BLaER1 (cell line): ENCODE data around the gene MT1G.
"Not testable (repeated sequence)": the region's sequence is repeated elsewhere in the genome, so short reads cannot be mapped to it uniquely, and the experiment has no call there.

Experiments used
- H3K27ac ChIP-seq: shearing (Covaris generic); formaldehyde crosslinking; 2 replicates; pipeline ENCODE4 v1.8.1; 2022
- H3K27me3 ChIP-seq: shearing (Covaris generic); formaldehyde crosslinking; 2 replicates; pipeline ENCODE4 v1.8.1; 2022
- H3K36me3 ChIP-seq: shearing (Covaris generic); formaldehyde crosslinking; 2 replicates; pipeline ENCODE4 v1.8.1; 2022
- H3K4me1 ChIP-seq: shearing (Covaris generic); formaldehyde crosslinking; 2 replicates; pipeline ENCODE4 v1.8.1; 2022
- H3K4me2 ChIP-seq: shearing (Covaris generic); formaldehyde crosslinking; 2 replicates; pipeline ENCODE4 v1.8.1; 2022
- H3K4me3 ChIP-seq: shearing (Covaris generic); formaldehyde crosslinking; 2 replicates; pipeline ENCODE4 v1.8.1; 2022
- H3K9ac ChIP-seq: shearing (Covaris generic); formaldehyde crosslinking; 2 replicates; pipeline ENCODE4 v1.8.1; 2022
- H3K9me3 ChIP-seq: shearing (Covaris generic); formaldehyde crosslinking; 2 replicates; pipeline ENCODE4 v1.8.1; 2022
- H4K20me1 ChIP-seq: shearing (Covaris generic); formaldehyde crosslinking; 2 replicates; pipeline ENCODE4 v1.8.1; 2022
- Cebpa-rat ChIP-seq: shearing (Covaris generic); IDR thresholded peaks from 2 replicates; pipeline ENCODE4 v1.8.1; 2022

Gene MT1G

GRCh38 chr16:56669005-56669839 is 1.4 kb upstream of the MT1G start, which contains the start of gene MT1H:
MT1H (plus strand) TSS chr16:56669814; CDS start chr16:56669885, 71 bp downstream.
- no peak within 1 kb of the TSS for H3K27ac ChIP-seq
- H3K4me3 ChIP-seq: peak within 1 kb of the TSS; percentile 28; the same call in 1 of the 2 replicates
- H3K4me2 ChIP-seq: peak within 1 kb of the TSS; percentile 51
- no peaks in the 10 kb centered on the region for H3K9me3 ChIP-seq
- no peak within 1 kb of the TSS for H3K9ac ChIP-seq
- H4K20me1 ChIP-seq: peaks cover 39% of the 10 kb centered on the region
- no peaks in the 10 kb centered on the region for H3K36me3 ChIP-seq
- no peak for TF ChIP-seq Cebpa-rat
- peaks cover 55% of the 10 kb centered on the region for H3K4me1 ChIP-seq
- peaks cover 92% of the 10 kb centered on the region for H3K27me3 ChIP-seq

- H3K4me2 ChIP-seq, H3K4me3 ChIP-seq, H3K9ac ChIP-seq, H3K9me3 ChIP-seq, H3K27ac ChIP-seq, H3K36me3 ChIP-seq: not testable (repeated sequence)
- Histone ChIP-seq H3K4me1 (peaks cover 40% of the 10 kb centered on the region), H4K20me1 (peaks cover 36% of the 10 kb centered on the region), H3K27me3 (peaks cover 100% of the 10 kb centered on the region)
Measured at GRCh38 chr16:56665286-56666261, 2.3 kb downstream of the MT1G start.

GRCh38 chr16:56664506-56664905 is 3.4 kb downstream of the MT1G start:
- Histone ChIP-seq H3K4me2 (no peak overlapping the region), H3K4me1 (peaks cover 32% of the 10 kb centered on the region), H3K27me3 (peaks cover 100% of the 10 kb centered on the region), H3K27ac (no peak overlapping the region), H3K9me3 (no peaks in the 10 kb centered on the region), H4K20me1 (peaks cover 26% of the 10 kb centered on the region), H3K4me3 (no peak overlapping the region), H3K36me3 (no peaks in the 10 kb centered on the region), H3K9ac (no peak overlapping the region)
- TF ChIP-seq Cebpa-rat: no peak

- peaks cover 100% of the 10 kb centered on the region for H3K27me3 ChIP-seq
- H3K4me1 ChIP-seq: peaks cover 28% of the 10 kb centered on the region
- no peaks in the 10 kb centered on the region for H3K36me3 ChIP-seq
- H4K20me1 ChIP-seq: peaks cover 7% of the 10 kb centered on the region
- H3K4me2 ChIP-seq: peak overlapping the region; percentile 61
- H3K9me3 ChIP-seq: no peaks in the 10 kb centered on the region
- H3K9ac ChIP-seq: no peak overlapping the region
- TF ChIP-seq Cebpa-rat: no peak
- no peak overlapping the region for H3K27ac ChIP-seq
- H3K4me3 ChIP-seq: peak overlapping the region; percentile 51
Measured at GRCh38 chr16:56662357-56663354, 5.2 kb downstream of the MT1G start.

GRCh38 chr16:56658327-56658875 is 9.5 kb downstream of the MT1G start:
- H3K9ac ChIP-seq: peak overlapping the region; percentile 35; the same call in 1 of the 2 replicates

GRCh38 chr16:56657555-56658326 is 10.1 kb downstream of the MT1G start, which contains the start of gene MT1F:
MT1F (plus strand) TSS chr16:56657959; CDS start chr16:56658059, 100 bp downstream.
- H3K27me3 ChIP-seq: peaks cover 65% of the 10 kb centered on the region
- no peak within 1 kb of the TSS for H3K27ac ChIP-seq
- H3K9ac ChIP-seq: peak within 1 kb of the TSS; percentile 35; the same call in 1 of the 2 replicates
- H3K36me3 ChIP-seq: no peaks in the 10 kb centered on the region
- peak within 1 kb of the TSS; percentile 93 for H3K4me2 ChIP-seq
- TF ChIP-seq Cebpa-rat: no peak
- no peaks in the 10 kb centered on the region for H3K9me3 ChIP-seq
- H3K4me3 ChIP-seq: peak within 1 kb of the TSS; percentile 72
- H3K4me1 ChIP-seq: peaks cover 34% of the 10 kb centered on the region
- no peaks in the 10 kb centered on the region; the same call in 1 of the 2 replicates for H4K20me1 ChIP-seq

More at GRCh38 chr16:56658327-56658875, 9.5 kb downstream of the MT1G start:
- peak overlapping the region; percentile 72 for H3K4me3 ChIP-seq
- H3K27me3 ChIP-seq: peaks cover 70% of the 10 kb centered on the region
- H4K20me1 ChIP-seq: no peaks in the 10 kb centered on the region; the same call in 1 of the 2 replicates
- H3K36me3 ChIP-seq: no peaks in the 10 kb centered on the region
- no peak for TF ChIP-seq Cebpa-rat
- peak overlapping the region; percentile 93 for H3K4me2 ChIP-seq
- H3K4me1 ChIP-seq: peaks cover 31% of the 10 kb centered on the region
- no peaks in the 10 kb centered on the region for H3K9me3 ChIP-seq
- no peak overlapping the region for H3K27ac ChIP-seq

- Histone ChIP-seq H3K27ac (no peak overlapping the region), H3K4me3 (no peak overlapping the region), H3K27me3 (peaks cover 41% of the 10 kb centered on the region), H3K4me2 (peak overlapping the region; percentile 4; the same call in 1 of the 2 replicates), H3K9me3 (no peaks in the 10 kb centered on the region), H4K20me1 (no peaks in the 10 kb centered on the region), H3K4me1 (peaks cover 22% of the 10 kb centered on the region), H3K36me3 (no peaks in the 10 kb centered on the region), H3K9ac (no peak overlapping the region)
- no peak for TF ChIP-seq Cebpa-rat
Measured at GRCh38 chr16:56653218-56653617, 14.6 kb downstream of the MT1G start.

GRCh38 chr16:56652600-56652999 is 15.3 kb downstream of the MT1G start:
- Histone ChIP-seq H3K9me3 (no peaks in the 10 kb centered on the region), H3K36me3 (no peaks in the 10 kb centered on the region), H3K9ac (no peak overlapping the region), H3K4me2 (0 out of 2 replicates have a peak overlapping the region, but pooled peaks have one; percentile 4), H3K27me3 (peaks cover 41% of the 10 kb centered on the region), H4K20me1 (no peaks in the 10 kb centered on the region), H3K27ac (no peak overlapping the region), H3K4me1 (peaks cover 16% of the 10 kb centered on the region), H3K4me3 (no peak overlapping the region)
- no peak for TF ChIP-seq Cebpa-rat
